Fibroblast of villous mesenchyme (primary cell): ENCODE results near the gene FOXN4. TPM values are rescaled to one million over a fixed set of nuclear protein-coding genes. Genes with fewer than 3 reads are reported as not detected.

Experiments used
- DNase-seq: peaks from one replicate; pipeline ENCODE4 v3.0.0-alpha.2; 2010; ENCODE audit warnings: low read depth
- H3K4me3 ChIP-seq: 2 replicates; pipeline ENCODE4 v1.5.1; 2011; ENCODE audit warnings: low read depth, mild to moderate bottlenecking, low read length
- total RNA-seq: library from RNA; depleted of rRNA; stranded (reverse); fragments of >200 nt; gene quantifications from 2 replicates; pipeline ENCODE4 v1.2.3, GENCODE V29; 2012
- TF ChIP-seq, protein P1 (sequence below): IDR thresholded peaks from 2 replicates; pipeline ENCODE4 v1.5.1; 2012; ENCODE audit warnings: low read depth, mild to moderate bottlenecking, low read length; ENCODE audit not compliant: insufficient read depth

The FOXN4 gene, protein sequence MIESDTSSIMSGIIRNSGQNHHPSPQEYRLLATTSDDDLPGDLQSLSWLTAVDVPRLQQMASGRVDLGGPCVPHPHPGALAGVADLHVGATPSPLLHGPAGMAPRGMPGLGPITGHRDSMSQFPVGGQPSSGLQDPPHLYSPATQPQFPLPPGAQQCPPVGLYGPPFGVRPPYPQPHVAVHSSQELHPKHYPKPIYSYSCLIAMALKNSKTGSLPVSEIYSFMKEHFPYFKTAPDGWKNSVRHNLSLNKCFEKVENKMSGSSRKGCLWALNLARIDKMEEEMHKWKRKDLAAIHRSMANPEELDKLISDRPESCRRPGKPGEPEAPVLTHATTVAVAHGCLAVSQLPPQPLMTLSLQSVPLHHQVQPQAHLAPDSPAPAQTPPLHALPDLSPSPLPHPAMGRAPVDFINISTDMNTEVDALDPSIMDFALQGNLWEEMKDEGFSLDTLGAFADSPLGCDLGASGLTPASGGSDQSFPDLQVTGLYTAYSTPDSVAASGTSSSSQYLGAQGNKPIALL
- total RNA-seq, result not detected in 2 replicates

- H3K4me3 ChIP-seq, result no peak within 1 kb of the TSS
- TF ChIP-seq, protein P1, sequence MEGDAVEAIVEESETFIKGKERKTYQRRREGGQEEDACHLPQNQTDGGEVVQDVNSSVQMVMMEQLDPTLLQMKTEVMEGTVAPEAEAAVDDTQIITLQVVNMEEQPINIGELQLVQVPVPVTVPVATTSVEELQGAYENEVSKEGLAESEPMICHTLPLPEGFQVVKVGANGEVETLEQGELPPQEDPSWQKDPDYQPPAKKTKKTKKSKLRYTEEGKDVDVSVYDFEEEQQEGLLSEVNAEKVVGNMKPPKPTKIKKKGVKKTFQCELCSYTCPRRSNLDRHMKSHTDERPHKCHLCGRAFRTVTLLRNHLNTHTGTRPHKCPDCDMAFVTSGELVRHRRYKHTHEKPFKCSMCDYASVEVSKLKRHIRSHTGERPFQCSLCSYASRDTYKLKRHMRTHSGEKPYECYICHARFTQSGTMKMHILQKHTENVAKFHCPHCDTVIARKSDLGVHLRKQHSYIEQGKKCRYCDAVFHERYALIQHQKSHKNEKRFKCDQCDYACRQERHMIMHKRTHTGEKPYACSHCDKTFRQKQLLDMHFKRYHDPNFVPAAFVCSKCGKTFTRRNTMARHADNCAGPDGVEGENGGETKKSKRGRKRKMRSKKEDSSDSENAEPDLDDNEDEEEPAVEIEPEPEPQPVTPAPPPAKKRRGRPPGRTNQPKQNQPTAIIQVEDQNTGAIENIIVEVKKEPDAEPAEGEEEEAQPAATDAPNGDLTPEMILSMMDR, result no peak
- no peak for DNase-seq
Observed at GRCh38 chr12:109308534-109309380, at the start of gene FOXN4. Gene FOXN4 (minus strand): TSS chr12:109309284. CDS start chr12:109308321, 963 bp downstream.

- peak overlapping the region; percentile 19 for H3K4me3 ChIP-seq
- TF ChIP-seq, protein P1, result no peak
Observed at GRCh38 chr12:109358154-109358869, 49.2 kb upstream of the FOXN4 start.

GRCh38 chr12:109357032-109357431 is 47.9 kb upstream of the FOXN4 start:
- no peak for DNase-seq
- TF ChIP-seq, protein P1, result no peak
- H3K4me3 ChIP-seq, result no peak overlapping the region

More at GRCh38 chr12:109358154-109358869, 49.2 kb upstream of the FOXN4 start:
- DNase-seq, result peak; percentile 46

- H3K4me3 ChIP-seq, result no peak overlapping the region
- TF ChIP-seq, protein P1, result no peak
- no peak for DNase-seq
Observed at GRCh38 chr12:109356577-109356976, 47.5 kb upstream of the FOXN4 start.

DNA sequence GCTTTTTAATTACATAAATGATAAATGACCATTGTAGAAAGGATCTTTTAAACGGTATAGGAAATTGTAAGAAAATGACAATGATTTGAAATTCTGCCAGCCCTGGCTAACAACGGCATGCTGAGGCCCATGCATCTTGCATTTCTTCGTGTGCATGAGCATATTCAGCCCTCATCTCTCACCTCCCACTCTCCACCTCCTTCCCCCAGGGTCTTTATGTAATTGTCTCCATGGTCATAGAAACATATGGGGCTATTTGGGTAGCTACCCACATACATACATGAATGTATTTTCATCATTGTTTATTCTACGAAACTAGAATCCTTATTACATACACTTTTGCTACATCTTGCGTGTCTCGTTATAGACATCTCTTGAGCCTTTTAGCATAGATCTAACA is 43.1 kb upstream of the FOXN4 start:
- TF ChIP-seq, protein P1, result no peak

DNA sequence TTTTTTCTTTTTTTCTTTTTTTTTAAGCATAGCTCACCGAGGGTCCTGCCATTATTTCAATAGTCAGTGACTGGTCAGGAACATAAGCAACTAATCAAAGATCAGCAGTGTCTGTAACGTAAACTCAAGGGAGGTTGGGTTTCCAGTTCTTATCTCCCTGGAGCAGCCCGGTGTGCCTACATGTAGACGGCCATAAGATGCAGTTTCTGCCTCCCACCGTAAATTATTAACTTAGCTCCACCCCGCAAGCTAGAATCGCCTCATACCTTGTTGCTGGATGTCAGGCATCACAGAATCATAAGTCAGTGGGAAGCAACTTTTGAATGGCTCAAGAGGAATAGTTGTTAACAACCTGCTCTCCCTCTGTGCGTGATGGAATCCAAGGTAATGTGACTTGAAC is 38.5 kb upstream of the FOXN4 start, which contains the start of gene MYO1H:
Gene MYO1H (plus strand): TSS at position 312 of the 400 bp plus-strand sequence. CDS start 61 bp downstream, at position 373.
- DNase-seq, result no peak
- no peak within 1 kb of the TSS for H3K4me3 ChIP-seq
- TF ChIP-seq, protein P1, result no peak

More for the DNA sequence above, 43.1 kb upstream of the FOXN4 start:
- no peak for DNase-seq
- H3K4me3 ChIP-seq, result no peak overlapping the region
